Islet precursor cell (in vitro differentiated cells): ENCODE results near the gene RAD51B.
"Not testable (repeated sequence)": the region's sequence is repeated elsewhere in the genome, so short reads cannot be mapped to it uniquely, and the experiment has no call there.

ENCODE experiments used
- DNase-seq: peaks from one replicate; pipeline ENCODE4 v3.0.0-alpha.2; 2018

RAD51B gene

DNA sequence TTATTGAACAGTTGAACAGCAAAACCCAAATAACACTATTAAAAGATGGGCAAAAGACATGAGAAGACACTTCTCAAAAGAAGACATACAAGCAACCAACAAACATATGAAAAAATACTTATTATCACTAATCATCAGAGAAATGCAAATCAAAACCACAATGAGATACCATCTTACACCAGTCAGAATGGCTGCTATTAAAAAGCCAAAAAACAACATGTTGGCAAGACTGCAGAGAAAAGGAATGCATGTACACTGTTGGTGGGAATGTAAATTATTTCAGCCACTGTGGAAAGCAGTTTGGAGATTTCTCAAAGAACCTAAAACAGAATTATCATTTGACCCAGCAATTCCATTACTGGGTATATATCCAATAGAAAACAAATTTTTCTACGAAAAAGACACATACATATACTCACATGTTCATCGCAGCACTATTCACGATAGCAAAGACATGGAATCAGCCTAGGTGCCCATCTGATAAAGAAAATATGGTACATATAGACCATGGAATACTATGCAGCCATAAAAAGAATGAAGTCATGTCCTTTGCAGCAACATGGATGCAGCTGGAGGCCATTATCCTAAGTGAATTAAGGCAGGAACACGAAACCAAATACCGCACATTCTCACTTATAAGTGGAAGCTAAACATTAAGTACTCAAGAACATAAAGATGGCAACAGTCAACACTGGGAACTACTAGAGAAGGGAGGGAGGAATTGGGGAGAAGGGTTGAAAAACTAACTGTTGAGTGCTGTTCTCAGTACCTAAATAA lies 367.1 kb downstream of the RAD51B start:
- not testable (repeated sequence) for DNase-seq

DNA sequence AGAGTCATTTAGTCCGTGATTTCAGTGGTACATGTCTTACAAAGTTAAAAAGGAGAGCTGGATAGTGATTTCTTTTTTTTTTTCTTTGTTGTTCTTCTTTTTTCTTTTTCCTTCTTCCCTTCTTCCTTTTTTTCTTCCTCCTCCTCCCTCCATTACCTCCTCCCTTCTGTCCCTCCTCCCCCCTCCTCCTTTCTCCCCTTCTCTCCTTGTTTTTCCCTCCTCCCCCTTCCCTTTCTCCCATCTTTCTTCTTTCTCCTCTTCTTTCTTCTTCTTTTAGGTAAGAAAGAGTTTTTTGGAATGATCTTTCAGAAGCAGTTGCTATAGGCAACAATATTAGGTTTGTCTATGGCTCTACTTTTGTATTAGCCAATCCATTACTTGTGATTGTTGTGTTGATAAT lies 368.6 kb downstream of the RAD51B start:
- no peak for DNase-seq

GRCh38 chr14:68190032-68190431 lies 370.5 kb downstream of the RAD51B start:
- no peak for DNase-seq

DNA sequence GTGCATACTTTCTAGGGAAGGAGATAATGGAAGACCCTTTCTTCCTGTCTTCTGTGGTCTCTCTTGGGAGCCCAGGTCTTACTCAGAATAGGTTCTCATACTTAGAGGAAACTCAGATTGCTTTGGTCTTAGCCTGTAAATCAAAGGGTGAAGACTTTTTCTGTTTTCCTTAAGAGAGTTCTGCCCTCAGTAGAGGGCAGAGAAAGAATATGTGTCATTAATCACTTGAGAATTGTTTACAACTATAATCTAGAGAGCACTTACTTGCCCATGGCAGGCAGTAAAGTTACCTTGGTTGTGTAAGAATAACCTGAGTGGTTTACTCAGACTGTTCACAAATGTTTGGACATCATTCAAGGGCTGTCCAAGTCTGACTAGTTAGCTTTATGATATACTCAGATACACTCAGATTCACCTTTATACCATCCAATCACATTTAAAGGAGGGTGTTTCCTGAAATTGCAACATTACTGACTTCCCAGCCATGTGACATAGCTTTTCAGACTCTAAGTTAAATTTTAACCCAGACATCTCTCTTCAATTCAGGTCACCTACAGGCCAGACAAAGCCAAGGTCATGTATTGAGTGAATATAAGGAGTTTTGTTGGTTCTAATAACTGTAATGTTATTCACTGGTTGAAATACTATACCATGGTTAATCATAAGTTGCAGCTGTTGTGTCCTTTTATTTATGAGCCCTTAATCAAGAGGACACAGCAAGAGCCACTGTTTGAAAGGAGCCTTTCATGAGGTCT lies 372.2 kb downstream of the RAD51B start:
- no peak for DNase-seq

DNA sequence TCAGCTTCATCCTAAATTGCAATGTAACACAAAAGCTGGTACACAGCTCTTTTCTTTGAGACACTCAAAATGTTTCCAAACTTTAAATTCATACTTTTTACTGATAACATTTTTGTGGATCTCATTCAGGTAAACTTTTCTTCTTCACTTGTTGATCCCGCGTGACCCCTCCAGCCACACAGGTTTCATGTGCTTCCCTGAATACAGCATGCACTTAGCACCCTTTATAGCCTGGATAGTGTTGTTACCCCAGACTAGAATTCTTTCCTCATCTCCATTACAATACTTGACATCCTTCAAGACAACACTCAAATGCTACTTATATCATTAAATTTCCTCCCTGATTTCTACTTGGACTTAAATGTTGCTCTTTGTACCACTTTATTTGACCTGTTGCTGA lies 373.4 kb downstream of the RAD51B start:
- no peak for DNase-seq

DNA sequence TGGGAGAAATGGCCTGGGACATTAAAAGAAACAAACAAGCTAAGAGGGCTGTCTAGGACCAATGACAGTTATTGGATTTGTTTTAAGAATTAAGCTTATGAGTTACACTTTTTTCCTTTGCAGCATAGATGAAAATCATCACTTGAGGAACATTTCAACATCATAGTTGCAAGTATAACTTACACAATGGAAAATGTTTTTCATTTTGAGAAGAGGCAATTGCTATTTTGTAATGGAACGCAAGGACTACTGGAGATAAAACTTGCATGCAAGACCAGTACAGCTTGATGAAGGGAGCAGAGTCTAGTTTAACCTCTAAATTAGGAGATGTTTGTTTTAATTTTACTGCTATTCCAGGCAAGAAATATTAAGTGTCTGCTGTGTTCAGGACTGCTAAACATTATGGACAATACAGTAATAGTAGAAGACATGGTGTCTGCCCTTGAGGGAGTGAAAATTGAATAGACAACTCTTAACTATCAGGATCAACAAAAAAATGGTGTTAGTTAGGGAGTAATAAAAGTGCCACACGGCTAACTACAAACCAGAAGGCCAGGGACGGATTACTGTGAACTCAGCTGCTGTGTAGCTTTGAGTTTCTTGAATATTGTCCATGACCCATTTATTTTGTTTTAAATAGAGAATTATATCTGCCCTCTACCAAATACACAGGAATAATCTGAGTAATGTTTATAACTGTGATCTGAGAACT lies 374.5 kb downstream of the RAD51B start:
- DNase-seq, result no peak

DNA sequence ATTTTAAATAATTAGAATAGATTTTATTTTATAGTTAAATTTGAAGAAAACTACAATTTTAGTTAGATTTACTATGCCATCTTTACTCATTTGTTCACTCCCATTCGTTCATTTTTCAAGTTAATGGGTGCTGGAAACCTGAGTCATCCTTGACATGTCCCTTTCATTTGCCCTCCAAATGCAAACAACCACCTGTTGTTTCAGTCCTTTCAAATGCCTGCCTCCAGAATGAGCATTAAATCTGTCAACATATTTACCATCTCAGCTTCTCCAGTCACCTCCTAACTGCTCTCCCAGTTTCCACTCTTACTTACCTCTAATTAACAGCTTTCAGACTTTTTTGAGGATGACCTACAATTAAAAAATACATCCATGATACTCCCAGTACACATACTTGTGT lies 375.5 kb downstream of the RAD51B start:
- no peak for DNase-seq

DNA sequence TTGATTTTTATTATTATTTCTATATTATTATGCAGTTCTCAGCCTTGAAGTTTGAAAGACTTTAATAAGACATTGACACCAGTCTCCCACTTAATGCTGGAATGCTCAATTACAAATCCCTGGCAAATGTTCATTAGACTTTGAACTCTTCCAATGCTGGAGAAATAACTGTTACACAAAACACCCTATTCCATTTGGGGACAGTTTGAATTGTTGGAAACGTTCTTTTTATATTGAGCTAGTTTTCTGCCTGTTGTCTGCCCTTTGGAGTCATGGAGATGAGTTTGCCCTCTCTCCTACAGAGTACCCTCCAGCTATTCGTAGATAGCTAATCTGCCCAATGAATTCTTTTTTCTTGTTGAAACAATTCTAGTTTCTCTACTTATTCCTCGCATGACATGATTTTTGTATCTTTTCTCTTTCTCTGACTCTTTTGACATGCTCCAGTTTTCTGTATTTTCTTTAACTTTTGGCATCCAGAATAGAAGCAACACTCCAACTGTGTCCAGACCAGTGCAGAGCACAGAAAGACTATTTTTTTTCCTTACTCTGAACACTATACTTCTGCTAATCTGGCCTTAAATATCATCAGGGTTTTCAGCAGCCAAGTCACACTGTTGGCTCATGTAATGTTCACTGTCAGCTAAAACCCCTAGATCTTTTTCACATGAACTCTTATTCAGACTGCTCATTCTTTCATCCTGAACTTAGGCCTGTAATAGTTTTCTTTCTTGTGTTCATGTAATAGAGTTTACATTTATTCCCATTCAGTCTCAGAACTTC lies 379.3 kb downstream of the RAD51B start:
- DNase-seq, result no peak

- peak; percentile 84 for DNase-seq
Observed at GRCh38 chr14:68199554-68200151, 380.1 kb downstream of the RAD51B start.

DNA sequence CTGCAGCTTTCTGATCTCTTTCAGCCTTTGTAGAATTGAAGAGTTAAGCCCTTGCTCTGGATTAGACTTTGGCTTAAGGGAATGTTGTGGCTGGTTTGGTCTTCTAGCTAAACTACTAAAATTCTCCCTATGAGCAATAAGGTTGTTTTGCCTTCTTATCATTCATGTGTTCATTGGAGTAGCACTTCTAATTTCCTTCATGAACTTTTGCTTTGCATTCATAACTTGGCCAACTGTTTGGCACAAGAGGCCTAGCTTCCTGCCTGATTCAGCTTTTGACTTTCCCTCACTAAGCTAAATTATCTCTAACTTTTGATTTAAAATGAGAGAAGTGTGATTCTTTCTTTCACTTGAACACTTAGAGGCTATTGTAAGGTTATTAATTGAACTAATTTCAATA lies 384.3 kb downstream of the RAD51B start:
- no peak for DNase-seq

DNA sequence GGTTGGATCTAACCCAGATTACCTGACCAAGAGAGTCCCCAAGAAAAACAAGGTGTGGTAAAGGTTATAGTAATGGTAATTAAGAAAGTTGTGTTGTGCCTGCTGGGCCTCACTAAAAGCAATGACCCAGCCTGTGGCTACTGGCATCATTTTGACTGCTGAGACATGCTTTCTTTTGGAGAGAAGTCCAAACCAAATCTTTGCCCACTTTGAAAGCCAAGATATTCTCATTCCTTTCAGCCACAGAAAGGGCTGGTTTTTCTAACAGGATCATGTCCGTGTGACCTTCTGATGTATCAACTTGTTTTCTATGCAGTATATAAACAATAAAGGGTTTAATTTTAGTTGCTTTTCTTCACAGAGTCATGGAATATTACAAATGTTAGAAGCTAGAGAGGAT lies 388.6 kb downstream of the RAD51B start:
- DNase-seq, result no peak

GRCh38 chr14:68208626-68209317 lies 389.2 kb downstream of the RAD51B start:
- no peak for DNase-seq

DNA sequence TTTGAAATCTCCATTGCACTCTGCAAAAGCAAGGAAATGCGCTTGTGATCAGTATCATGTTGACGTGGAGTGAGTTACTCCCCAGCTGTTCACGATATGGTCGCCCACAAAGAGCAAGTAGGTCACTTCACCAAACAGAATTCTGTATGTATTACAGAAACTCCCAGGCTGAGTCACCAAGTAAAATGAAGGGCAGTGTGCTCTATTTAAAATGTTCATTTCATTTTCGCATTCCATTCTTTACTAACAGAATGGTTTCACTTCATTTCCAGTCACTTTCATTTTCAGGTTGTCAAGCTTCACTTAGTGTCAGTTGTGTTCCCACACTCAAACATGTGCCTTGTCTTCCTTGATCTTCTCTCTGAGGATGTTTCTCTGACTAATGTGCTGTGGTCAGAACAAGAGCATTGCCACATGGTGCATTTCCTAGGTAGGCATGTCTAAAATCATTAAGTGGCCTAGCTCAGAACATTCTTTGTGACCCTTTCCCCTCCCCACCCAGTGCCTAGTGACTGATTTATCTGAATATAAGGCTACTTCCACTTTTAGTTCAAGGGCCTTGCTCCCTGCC lies 391.2 kb downstream of the RAD51B start:
- peak; percentile 60 for DNase-seq

DNA sequence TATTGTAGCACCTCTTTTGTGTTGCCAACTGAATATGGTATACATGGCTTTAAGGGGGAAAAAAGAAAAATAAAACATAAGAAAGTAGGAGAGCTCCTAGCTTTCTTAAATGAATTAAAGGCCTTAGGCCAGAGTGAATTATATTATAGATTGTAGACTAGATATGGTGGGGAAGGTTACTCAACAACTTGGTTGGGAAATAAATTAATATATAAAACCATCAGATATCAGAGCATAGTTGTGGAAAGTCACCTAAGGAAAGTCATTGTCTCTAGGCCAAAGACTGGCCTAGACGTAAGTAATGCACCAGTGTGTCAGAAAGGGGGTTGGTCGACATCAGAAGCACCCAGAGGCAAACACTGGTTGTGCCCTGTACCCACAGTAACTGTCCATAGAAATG lies 391.8 kb downstream of the RAD51B start:
- no peak for DNase-seq

- no peak for DNase-seq
Observed at GRCh38 chr14:68211886-68212285, 392.3 kb downstream of the RAD51B start.

GRCh38 chr14:68212361-68212760 lies 392.8 kb downstream of the RAD51B start:
- no peak for DNase-seq

- no peak for DNase-seq
Observed at GRCh38 chr14:68214431-68214830, 394.9 kb downstream of the RAD51B start.

GRCh38 chr14:68215629-68216028 lies 396.1 kb downstream of the RAD51B start:
- DNase-seq, result no peak

- no peak for DNase-seq
Observed at GRCh38 chr14:68216079-68216478, 396.5 kb downstream of the RAD51B start.

DNA sequence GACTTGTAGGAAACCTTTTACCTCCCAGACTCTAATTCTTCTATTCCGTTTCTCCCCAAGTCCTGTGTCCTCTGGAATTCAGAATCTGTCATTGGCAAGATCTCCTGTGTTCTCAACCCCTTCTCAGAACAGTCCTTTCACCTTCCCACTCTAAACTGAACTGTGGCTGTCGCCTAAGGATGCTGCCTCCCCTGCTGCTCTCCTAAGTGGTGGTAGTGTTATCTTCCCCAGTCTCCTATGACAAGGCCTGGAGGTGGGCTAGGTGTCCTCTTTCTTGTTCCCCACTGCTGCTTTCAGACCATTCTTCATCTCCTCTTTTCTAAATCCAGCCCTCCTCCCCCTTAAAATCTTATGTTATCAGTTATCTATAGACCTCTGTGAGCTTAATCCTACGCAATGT lies 397.4 kb downstream of the RAD51B start:
- no peak for DNase-seq

DNA sequence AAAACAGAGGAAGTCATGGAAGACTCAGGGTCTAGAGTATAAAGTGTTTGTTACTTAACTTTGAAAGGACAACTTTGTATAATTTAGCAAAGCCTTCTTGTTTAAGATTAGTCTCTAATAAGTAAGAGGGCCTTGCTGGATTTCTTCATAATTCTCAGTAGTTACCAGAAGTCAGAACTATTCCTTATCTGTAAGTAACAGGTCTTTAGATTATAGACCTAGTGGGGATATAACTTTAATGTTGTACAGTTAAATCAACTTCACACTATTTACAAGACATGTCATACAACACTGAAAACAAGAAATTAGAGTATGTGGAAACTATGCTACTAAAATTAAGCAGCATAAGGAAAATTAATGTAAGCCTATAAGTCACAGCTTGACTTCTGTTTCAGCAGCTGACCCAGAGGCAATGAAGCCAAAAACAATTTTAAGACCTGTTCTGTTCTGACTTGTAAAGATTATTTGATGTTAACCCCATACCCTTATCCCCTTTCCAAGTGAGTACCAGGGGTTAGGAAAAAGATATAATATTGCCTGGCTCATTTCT lies 398.3 kb downstream of the RAD51B start:
- no peak for DNase-seq
